Dermis microvascular lymphatic vessel endothelial cell (primary cell): Measurements from ENCODE around the gene MAST4. TPM values are rescaled to one million over a fixed set of nuclear protein-coding genes. Genes with fewer than 3 reads are reported as not detected.
A peak's percentile ranks its signal among the peaks of the same experiment; 100 is the strongest.
"Not testable (repeated sequence)": the region's sequence is repeated elsewhere in the genome, so short reads cannot be mapped to it uniquely, and the experiment has no call there.

Source experiments
- DNase-seq, 2 donors: peaks; one replicate each; pipeline versions ENCODE4 v3.0.0 to v3.0.0-alpha.2; 2010; ENCODE audit warnings: low read depth in 2 of 2
- total RNA-seq: library from RNA; depleted of rRNA; stranded (reverse); fragments of >200 nt; gene quantifications from 2 replicates; pipeline ENCODE4 v1.2.1, GENCODE V29; 2014

The MAST4 gene
- total RNA-seq, 1 donor from 2014 or later: 14.2 TPM

GRCh38 chr5:67115246-67115645, 519.1 kb downstream of the MAST4 start:
- no peak for DNase-seq

- no peak for DNase-seq
Measured at GRCh38 chr5:67115817-67116216, 519.6 kb downstream of the MAST4 start.

- DNase-seq: no peak
Measured at GRCh38 chr5:67118050-67118620, 521.9 kb downstream of the MAST4 start.

GRCh38 chr5:67119010-67119409, 522.8 kb downstream of the MAST4 start:
- DNase-seq: no peak

- DNase-seq: peak in 1 of 2 donors; percentile 9
Measured at GRCh38 chr5:67120032-67120431, 523.8 kb downstream of the MAST4 start.

- DNase-seq: no peak
Measured at GRCh38 chr5:67123819-67124218, 527.6 kb downstream of the MAST4 start.

GRCh38 chr5:67124556-67124955, 528.4 kb downstream of the MAST4 start:
- DNase-seq: no peak

GRCh38 chr5:67127347-67127895, 531.2 kb downstream of the MAST4 start:
- not testable (repeated sequence) for DNase-seq

GRCh38 chr5:67129768-67130167, 533.6 kb downstream of the MAST4 start:
- peak in 1 of 2 donors; percentile 74 for DNase-seq

GRCh38 chr5:67133217-67133616, 537.0 kb downstream of the MAST4 start:
- DNase-seq: no peak

- DNase-seq: no peak
Measured at GRCh38 chr5:67133776-67134175, 537.6 kb downstream of the MAST4 start.

- no peak for DNase-seq
Measured at GRCh38 chr5:67135381-67135984, 539.3 kb downstream of the MAST4 start.

- DNase-seq: no peak
Measured at GRCh38 chr5:67139030-67139429, 542.8 kb downstream of the MAST4 start.

- DNase-seq: no peak
Measured at GRCh38 chr5:67140413-67140812, 544.2 kb downstream of the MAST4 start.

GRCh38 chr5:67141644-67142043, 545.5 kb downstream of the MAST4 start:
- peak; percentile 14 to 31 for DNase-seq

GRCh38 chr5:67142816-67143215, 546.6 kb downstream of the MAST4 start:
- DNase-seq: no peak

- DNase-seq: no peak
Measured at GRCh38 chr5:67143549-67143948, 547.4 kb downstream of the MAST4 start.

- DNase-seq: no peak
Measured at GRCh38 chr5:67144183-67144639, 548.0 kb downstream of the MAST4 start.

GRCh38 chr5:67146574-67146973, 550.4 kb downstream of the MAST4 start:
- no peak for DNase-seq

GRCh38 chr5:67146981-67147380, 550.8 kb downstream of the MAST4 start:
- no peak for DNase-seq

GRCh38 chr5:67147760-67148159, 551.6 kb downstream of the MAST4 start:
- no peak for DNase-seq

GRCh38 chr5:67149057-67149950, 553.1 kb downstream of the MAST4 start:
- DNase-seq: no peak
